ENCODE data around the gene CD9. TPM values are rescaled to one million over a fixed set of nuclear protein-coding genes. Genes with fewer than 3 reads are reported as not detected.

Gene CD9
- polyA plus RNA-seq, 2 donors, result 467 to 898 TPM

DNA sequence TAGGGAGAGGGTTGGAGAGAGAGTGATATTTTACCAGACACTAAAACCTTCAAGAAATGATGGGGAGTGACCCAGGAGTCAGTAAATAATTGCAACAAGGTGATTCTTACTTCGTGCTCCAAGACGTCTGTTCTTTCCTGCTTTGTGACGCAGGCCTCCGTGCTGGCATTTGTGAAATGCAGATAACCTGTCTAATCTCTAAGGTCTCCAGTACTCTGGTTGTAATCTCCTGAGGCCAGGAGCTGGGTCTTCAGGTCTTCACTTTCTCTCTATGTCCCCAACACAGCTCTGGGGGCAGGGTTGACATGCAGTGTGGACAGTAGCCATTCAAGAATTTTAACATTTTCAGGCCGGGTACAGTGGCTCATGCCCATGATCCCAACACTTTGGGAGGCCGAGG is 53.1 kb downstream of the CD9 start:
- no peak overlapping the region for H3K27ac ChIP-seq (ENCODE audit: low read depth in 2 of 2, low read length in 1 of 2)
- H3K9me3 ChIP-seq (ENCODE audit: control insufficient read depth in 2 of 2, insufficient read depth in 1 of 2, low read depth in 1 of 2, low read length in 1 of 2), result no peaks in the 10 kb centered on the region
- no peaks in the 10 kb centered on the region for H3K36me3 ChIP-seq (ENCODE audit: control insufficient read depth in 2 of 2, insufficient read depth in 2 of 2, low read length in 1 of 2)
- WGBS, 2 donors, result 89 to 90% methylated on average over 6 of the region's 6 CpGs
- peaks cover 0 to 13% of the 10 kb centered on the region in 2 donors for H3K4me1 ChIP-seq (ENCODE audit: control insufficient read depth in 2 of 2, insufficient read depth in 2 of 2, low read length in 1 of 2)
- no peaks in the 10 kb centered on the region for H3K27me3 ChIP-seq (ENCODE audit: control insufficient read depth in 1 of 2, insufficient read depth in 2 of 2, low read length in 2 of 2)
- no peak overlapping the region for H3K4me3 ChIP-seq (ENCODE audit: low read depth in 1 of 2, low read length in 2 of 2)

DNA sequence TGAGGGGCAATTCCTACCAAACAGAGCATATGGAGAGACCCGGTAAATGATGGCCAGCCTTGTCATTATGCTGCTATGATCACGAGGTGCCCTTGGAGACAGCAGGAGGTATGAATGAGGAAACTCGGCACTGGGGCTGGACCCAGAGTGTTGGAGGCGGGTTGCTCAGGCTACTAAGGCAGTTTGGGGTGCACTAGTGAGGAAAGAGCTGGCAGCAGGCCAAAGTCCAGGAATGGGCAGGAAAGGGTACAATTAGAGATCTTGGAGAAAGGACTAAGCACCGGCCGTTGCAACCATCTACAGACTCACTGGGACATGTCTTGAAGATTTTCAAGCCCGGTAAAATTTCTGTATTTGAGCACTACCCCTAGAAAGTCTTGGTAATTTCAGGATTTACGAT is 54.3 kb downstream of the CD9 start:
- no peaks in the 10 kb centered on the region for H3K36me3 ChIP-seq (ENCODE audit: control insufficient read depth in 2 of 2, insufficient read depth in 2 of 2, low read length in 1 of 2)
- no peaks in the 10 kb centered on the region for H3K9me3 ChIP-seq (ENCODE audit: control insufficient read depth in 2 of 2, insufficient read depth in 1 of 2, low read depth in 1 of 2, low read length in 1 of 2)
- H3K4me1 ChIP-seq (ENCODE audit: control insufficient read depth in 2 of 2, insufficient read depth in 2 of 2, low read length in 1 of 2), result peaks cover 0 to 9% of the 10 kb centered on the region in 2 donors
- no peaks in the 10 kb centered on the region for H3K27me3 ChIP-seq (ENCODE audit: control insufficient read depth in 1 of 2, insufficient read depth in 2 of 2, low read length in 2 of 2)
- WGBS, 2 donors, result 90 to 92% methylated on average over 8 of the region's 8 CpGs
- no peak overlapping the region for H3K4me3 ChIP-seq (ENCODE audit: low read depth in 1 of 2, low read length in 2 of 2)
- H3K27ac ChIP-seq (ENCODE audit: low read depth in 2 of 2, low read length in 1 of 2), result no peak overlapping the region

DNA sequence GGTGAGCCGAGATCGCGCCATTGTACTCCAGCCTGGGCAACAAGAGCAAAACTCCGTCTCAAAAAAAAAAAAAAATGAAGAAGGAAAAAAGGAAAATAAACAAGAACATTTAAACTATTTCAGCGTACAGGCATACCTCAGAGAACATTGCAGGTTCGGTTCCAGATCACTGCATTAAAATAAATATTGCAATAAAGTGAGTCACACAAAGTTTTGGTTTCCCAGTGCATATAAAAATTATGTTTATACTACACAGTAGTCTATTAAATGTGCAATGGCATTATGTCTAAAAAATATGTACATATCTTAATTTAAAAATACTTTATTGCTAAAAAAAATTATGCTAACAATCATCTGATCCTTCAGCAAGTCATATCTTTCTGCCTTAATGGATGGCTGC is 56.8 kb downstream of the CD9 start:
- Histone ChIP-seq H3K36me3 (ENCODE audit: control insufficient read depth in 2 of 2, insufficient read depth in 2 of 2, low read length in 1 of 2) (no peaks in the 10 kb centered on the region), H3K9me3 (ENCODE audit: control insufficient read depth in 2 of 2, insufficient read depth in 1 of 2, low read depth in 1 of 2, low read length in 1 of 2) (no peaks in the 10 kb centered on the region), H3K4me1 (ENCODE audit: control insufficient read depth in 2 of 2, insufficient read depth in 2 of 2, low read length in 1 of 2) (peaks cover 0 to 2% of the 10 kb centered on the region in 2 donors), H3K4me3 (ENCODE audit: low read depth in 1 of 2, low read length in 2 of 2) (no peak overlapping the region), H3K27ac (ENCODE audit: low read depth in 2 of 2, low read length in 1 of 2) (no peak overlapping the region), H3K27me3 (ENCODE audit: control insufficient read depth in 1 of 2, insufficient read depth in 2 of 2, low read length in 2 of 2) (no peaks in the 10 kb centered on the region)
- 79 to 89% methylated on average over 6 of the region's 6 CpGs for WGBS, 2 donors

DNA sequence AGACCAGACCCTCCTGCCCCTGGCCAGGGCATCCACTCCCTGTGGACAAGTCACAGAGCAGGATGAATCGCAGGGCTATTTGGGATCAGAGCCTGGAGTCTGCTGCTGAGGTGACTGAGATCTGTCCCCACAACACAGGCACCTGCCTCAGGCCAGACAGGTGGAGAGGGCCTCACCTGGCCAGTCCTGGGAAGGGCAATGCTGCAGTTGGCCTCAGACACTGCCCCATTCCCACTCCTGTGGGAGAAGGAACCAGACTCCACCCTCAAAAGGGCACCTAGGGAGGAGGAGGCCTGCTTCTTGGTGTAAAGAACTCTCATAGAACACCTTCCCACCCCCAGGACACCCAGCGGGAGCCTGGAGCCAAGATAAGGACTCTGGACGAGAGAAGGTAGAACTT is 62.0 kb downstream of the CD9 start:
- no peaks in the 10 kb centered on the region for H3K27me3 ChIP-seq (ENCODE audit: control insufficient read depth in 1 of 2, insufficient read depth in 2 of 2, low read length in 2 of 2)
- peaks cover 0 to 3% of the 10 kb centered on the region in 2 donors for H3K4me1 ChIP-seq (ENCODE audit: control insufficient read depth in 2 of 2, insufficient read depth in 2 of 2, low read length in 1 of 2)
- no peaks in the 10 kb centered on the region for H3K36me3 ChIP-seq (ENCODE audit: control insufficient read depth in 2 of 2, insufficient read depth in 2 of 2, low read length in 1 of 2)
- H3K9me3 ChIP-seq (ENCODE audit: control insufficient read depth in 2 of 2, insufficient read depth in 1 of 2, low read depth in 1 of 2, low read length in 1 of 2), result no peaks in the 10 kb centered on the region
- no peak overlapping the region for H3K27ac ChIP-seq (ENCODE audit: low read depth in 2 of 2, low read length in 1 of 2)
- H3K4me3 ChIP-seq (ENCODE audit: low read depth in 1 of 2, low read length in 2 of 2), result no peak overlapping the region
- WGBS, 2 donors, result 83 to 86% methylated on average over 3 of the region's 3 CpGs

DNA sequence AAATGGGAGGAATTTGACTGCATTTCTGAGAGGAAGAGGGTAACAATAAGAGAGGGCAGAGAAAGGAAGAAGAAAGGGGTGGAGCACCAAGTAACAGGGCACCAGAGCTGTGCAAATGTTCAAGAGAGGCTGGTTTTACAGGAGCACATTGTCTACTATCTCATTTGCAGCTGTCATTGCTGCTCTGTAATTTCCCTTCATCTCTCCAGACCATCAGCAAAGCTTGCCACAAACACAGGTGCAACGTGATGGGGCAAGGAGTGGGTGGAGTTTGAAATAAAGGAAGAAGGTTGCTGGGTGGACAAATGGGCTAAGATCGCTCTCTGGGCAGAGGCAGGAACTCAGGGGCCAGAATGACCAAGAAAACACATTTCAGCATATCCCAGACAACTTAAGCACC is 62.4 kb downstream of the CD9 start:
- H3K27ac ChIP-seq (ENCODE audit: low read depth in 2 of 2, low read length in 1 of 2), result no peak overlapping the region

DNA sequence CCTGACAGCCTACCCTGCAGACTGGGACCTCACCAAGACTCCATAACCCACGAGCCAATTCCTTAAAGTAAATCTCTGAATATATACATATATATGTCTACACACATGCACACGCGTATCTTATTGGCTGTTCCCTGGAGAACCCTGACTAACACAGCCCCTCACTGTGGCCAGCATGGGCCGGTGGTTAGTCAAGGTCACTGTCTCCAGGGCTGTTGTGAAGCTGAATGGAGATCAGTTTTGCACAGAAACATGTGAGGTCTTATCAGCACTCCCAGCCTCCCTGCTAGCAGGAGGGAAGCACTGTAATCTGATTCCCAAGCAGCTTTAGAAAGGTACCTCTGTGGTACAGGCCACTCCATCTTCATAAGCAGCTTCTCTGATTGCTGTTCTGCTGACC is 63.7 kb downstream of the CD9 start:
- Histone ChIP-seq H3K27ac (ENCODE audit: low read depth in 2 of 2, low read length in 1 of 2) (no peak overlapping the region), H3K27me3 (ENCODE audit: control insufficient read depth in 1 of 2, insufficient read depth in 2 of 2, low read length in 2 of 2) (no peaks in the 10 kb centered on the region), H3K4me1 (ENCODE audit: control insufficient read depth in 2 of 2, insufficient read depth in 2 of 2, low read length in 1 of 2) (peaks cover 0 to 6% of the 10 kb centered on the region in 2 donors), H3K4me3 (ENCODE audit: low read depth in 1 of 2, low read length in 2 of 2) (no peak overlapping the region), H3K9me3 (ENCODE audit: control insufficient read depth in 2 of 2, insufficient read depth in 1 of 2, low read depth in 1 of 2, low read length in 1 of 2) (no peaks in the 10 kb centered on the region), H3K36me3 (ENCODE audit: control insufficient read depth in 2 of 2, insufficient read depth in 2 of 2, low read length in 1 of 2) (no peaks in the 10 kb centered on the region)
- WGBS, 2 donors, result 69 to 87% methylated on average over 4 of the region's 4 CpGs

More for the DNA sequence above, 62.4 kb downstream of the CD9 start:
- H3K36me3 ChIP-seq (ENCODE audit: control insufficient read depth in 2 of 2, insufficient read depth in 2 of 2, low read length in 1 of 2), result no peaks in the 10 kb centered on the region
- no peaks in the 10 kb centered on the region for H3K27me3 ChIP-seq (ENCODE audit: control insufficient read depth in 1 of 2, insufficient read depth in 2 of 2, low read length in 2 of 2)
- H3K4me1 ChIP-seq (ENCODE audit: control insufficient read depth in 2 of 2, insufficient read depth in 2 of 2, low read length in 1 of 2), result peaks cover 0 to 6% of the 10 kb centered on the region in 2 donors
- H3K9me3 ChIP-seq (ENCODE audit: control insufficient read depth in 2 of 2, insufficient read depth in 1 of 2, low read depth in 1 of 2, low read length in 1 of 2), result no peaks in the 10 kb centered on the region
- 51 to 53% methylated on average over 2 of the region's 2 CpGs for WGBS, 2 donors
- H3K4me3 ChIP-seq (ENCODE audit: low read depth in 1 of 2, low read length in 2 of 2), result no peak overlapping the region

DNA sequence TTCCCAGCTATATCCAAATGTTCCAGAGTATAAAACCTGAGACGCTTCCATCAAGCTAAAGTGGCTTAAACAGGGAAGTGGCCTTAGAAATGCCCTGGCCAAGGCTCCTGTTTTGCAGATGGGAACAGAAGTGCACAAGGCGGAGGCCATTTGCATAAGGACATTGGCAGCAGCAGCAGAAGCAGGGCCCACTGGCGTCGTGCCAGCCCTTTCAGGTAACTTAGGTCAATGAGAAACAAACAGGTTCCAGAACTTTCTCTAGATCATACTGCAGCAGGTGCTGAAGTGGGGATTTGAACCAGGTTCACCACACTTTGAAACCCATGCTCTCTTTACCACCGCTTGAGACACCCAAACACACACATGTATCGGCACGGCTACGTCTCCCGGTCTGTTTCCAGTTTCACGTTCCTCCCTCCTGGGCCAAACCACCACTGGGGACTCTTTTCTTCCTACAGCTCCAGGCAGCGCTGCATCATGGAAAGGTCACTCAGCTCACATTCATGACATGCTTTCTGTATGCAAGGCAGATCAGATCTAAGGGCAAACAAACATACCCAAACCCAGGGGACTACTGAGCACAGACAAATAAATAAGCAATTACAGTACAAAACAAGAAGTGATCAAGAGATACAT is 64.3 kb downstream of the CD9 start:
- WGBS, 2 donors, result 80 to 83% methylated on average over 11 of the region's 11 CpGs

DNA sequence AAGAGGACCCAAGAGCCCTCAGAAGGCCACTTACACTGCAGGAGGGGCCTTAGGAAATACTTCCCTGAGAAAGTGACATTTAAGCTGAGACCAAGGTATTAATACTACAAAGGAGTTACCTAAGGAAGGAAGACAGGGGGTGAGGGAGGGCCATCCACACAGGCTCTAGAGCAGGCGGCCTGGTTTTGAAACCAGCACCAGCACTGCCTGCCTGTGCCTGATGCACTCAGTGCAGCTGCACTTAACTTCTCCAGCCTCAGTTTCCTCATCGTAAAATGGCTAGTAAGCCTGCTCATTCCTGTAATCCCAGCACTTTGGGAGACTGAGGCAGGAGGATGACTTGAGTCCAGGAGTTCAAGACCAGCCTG is 64.8 kb downstream of the CD9 start:
- WGBS, 2 donors, result 93% methylated on average over 2 of the region's 2 CpGs
- Histone ChIP-seq H3K27me3 (ENCODE audit: control insufficient read depth in 1 of 2, insufficient read depth in 2 of 2, low read length in 2 of 2) (no peaks in the 10 kb centered on the region), H3K4me3 (ENCODE audit: low read depth in 1 of 2, low read length in 2 of 2) (no peak overlapping the region), H3K27ac (ENCODE audit: low read depth in 2 of 2, low read length in 1 of 2) (no peak overlapping the region), H3K36me3 (ENCODE audit: control insufficient read depth in 2 of 2, insufficient read depth in 2 of 2, low read length in 1 of 2) (no peaks in the 10 kb centered on the region), H3K4me1 (ENCODE audit: control insufficient read depth in 2 of 2, insufficient read depth in 2 of 2, low read length in 1 of 2) (peaks cover 0 to 6% of the 10 kb centered on the region in 2 donors), H3K9me3 (ENCODE audit: control insufficient read depth in 2 of 2, insufficient read depth in 1 of 2, low read depth in 1 of 2, low read length in 1 of 2) (no peaks in the 10 kb centered on the region)

More for the DNA sequence above, 64.3 kb downstream of the CD9 start:
- Histone ChIP-seq H3K4me1 (ENCODE audit: control insufficient read depth in 2 of 2, insufficient read depth in 2 of 2, low read length in 1 of 2) (peaks cover 0 to 6% of the 10 kb centered on the region in 2 donors), H3K27me3 (ENCODE audit: control insufficient read depth in 1 of 2, insufficient read depth in 2 of 2, low read length in 2 of 2) (no peaks in the 10 kb centered on the region), H3K9me3 (ENCODE audit: control insufficient read depth in 2 of 2, insufficient read depth in 1 of 2, low read depth in 1 of 2, low read length in 1 of 2) (no peaks in the 10 kb centered on the region), H3K4me3 (ENCODE audit: low read depth in 1 of 2, low read length in 2 of 2) (no peak overlapping the region), H3K36me3 (ENCODE audit: control insufficient read depth in 2 of 2, insufficient read depth in 2 of 2, low read length in 1 of 2) (no peaks in the 10 kb centered on the region), H3K27ac (ENCODE audit: low read depth in 2 of 2, low read length in 1 of 2) (no peak overlapping the region)

DNA sequence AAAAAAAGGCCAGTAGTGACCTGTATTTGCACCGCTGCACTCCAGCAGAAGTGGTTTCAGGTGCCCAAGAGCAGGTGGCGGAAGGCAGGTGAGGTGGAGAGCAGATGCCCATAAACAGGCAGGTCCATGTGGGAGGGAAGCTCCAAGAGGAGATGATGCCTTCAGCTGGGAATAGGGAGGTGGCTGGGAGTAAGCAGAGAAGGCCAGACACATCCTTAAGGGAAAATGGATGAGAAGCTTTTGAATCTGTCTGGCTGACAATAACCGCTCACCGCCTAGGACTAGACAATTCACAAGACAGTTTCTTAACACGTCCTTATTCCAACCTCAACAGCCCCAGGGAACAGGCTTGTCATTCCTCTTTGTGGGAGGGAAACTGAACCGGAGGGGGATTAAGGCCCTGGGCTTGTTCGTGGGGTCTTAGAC is 66.4 kb downstream of the CD9 start:
- WGBS, 2 donors, result 66 to 68% methylated on average over 7 of the region's 7 CpGs
- H3K36me3 ChIP-seq (ENCODE audit: control insufficient read depth in 2 of 2, insufficient read depth in 2 of 2, low read length in 1 of 2), result no peaks in the 10 kb centered on the region
- no peaks in the 10 kb centered on the region for H3K9me3 ChIP-seq (ENCODE audit: control insufficient read depth in 2 of 2, insufficient read depth in 1 of 2, low read depth in 1 of 2, low read length in 1 of 2)
- no peak overlapping the region for H3K4me3 ChIP-seq (ENCODE audit: low read depth in 1 of 2, low read length in 2 of 2)
- peak overlapping the region in 1 of 2 donors; percentile 57 for H3K27ac ChIP-seq (ENCODE audit: low read depth in 2 of 2, low read length in 1 of 2)
- peaks cover 0 to 7% of the 10 kb centered on the region in 2 donors for H3K4me1 ChIP-seq (ENCODE audit: control insufficient read depth in 2 of 2, insufficient read depth in 2 of 2, low read length in 1 of 2)
- H3K27me3 ChIP-seq (ENCODE audit: control insufficient read depth in 1 of 2, insufficient read depth in 2 of 2, low read length in 2 of 2), result no peaks in the 10 kb centered on the region

DNA sequence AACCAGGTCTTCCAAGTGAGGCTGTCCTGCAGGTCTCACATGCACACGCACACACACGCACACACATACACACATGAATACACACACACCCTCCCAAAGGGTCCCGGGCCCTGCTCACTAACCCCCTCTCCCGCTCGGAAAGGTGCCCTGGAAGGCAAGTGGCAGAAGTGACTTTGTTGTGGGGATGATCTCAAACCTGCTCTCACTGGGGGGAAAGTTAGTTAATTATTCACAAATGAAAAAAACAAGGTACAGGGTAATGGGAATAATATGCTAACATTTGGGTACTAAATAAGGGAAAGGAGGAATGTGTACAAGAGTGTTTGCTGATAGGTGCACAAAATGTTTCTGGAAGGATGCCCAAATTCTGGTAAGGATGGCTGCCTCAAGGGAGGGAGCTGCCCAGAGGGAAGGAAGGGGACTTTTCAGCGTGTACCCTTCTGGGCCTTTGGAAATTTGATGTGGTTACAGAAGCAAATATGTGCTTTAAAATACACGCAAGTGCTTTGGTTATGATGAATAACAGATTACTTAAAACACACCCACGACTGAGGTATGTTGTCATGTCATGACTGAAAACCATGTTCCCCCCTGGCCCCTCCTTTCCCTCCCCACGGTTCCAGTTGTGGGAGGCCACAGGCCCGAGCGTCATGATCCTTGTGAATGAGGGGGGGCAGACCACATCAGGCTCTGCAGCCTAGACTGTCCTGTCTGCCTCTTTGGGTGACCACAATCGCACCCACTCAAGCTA is 66.9 kb downstream of the CD9 start:
- Histone ChIP-seq H3K27ac (ENCODE audit: low read depth in 2 of 2, low read length in 1 of 2) (peak overlapping the region; percentile 24 to 61), H3K36me3 (ENCODE audit: control insufficient read depth in 2 of 2, insufficient read depth in 2 of 2, low read length in 1 of 2) (no peaks in the 10 kb centered on the region), H3K27me3 (ENCODE audit: control insufficient read depth in 1 of 2, insufficient read depth in 2 of 2, low read length in 2 of 2) (no peaks in the 10 kb centered on the region), H3K9me3 (ENCODE audit: control insufficient read depth in 2 of 2, insufficient read depth in 1 of 2, low read depth in 1 of 2, low read length in 1 of 2) (no peaks in the 10 kb centered on the region), H3K4me1 (ENCODE audit: control insufficient read depth in 2 of 2, insufficient read depth in 2 of 2, low read length in 1 of 2) (peaks cover 0 to 7% of the 10 kb centered on the region in 2 donors), H3K4me3 (ENCODE audit: low read depth in 1 of 2, low read length in 2 of 2) (no peak overlapping the region)
- WGBS, 2 donors, result 47 to 63% methylated on average over 12 of the region's 12 CpGs

All from esophagus (tissue), 2 donors.